IPS-NIHi11 (cell line): ENCODE data around the gene PLEKHH3.
"Not testable (repeated sequence)": the region's sequence is repeated elsewhere in the genome, so short reads cannot be mapped to it uniquely, and the experiment has no call there.

Source experiments
- DNase-seq: peaks from one replicate; pipeline ENCODE4 v3.0.0; 2012; ENCODE audit warnings: mixed read lengths, low spot score

PLEKHH3 gene

DNA sequence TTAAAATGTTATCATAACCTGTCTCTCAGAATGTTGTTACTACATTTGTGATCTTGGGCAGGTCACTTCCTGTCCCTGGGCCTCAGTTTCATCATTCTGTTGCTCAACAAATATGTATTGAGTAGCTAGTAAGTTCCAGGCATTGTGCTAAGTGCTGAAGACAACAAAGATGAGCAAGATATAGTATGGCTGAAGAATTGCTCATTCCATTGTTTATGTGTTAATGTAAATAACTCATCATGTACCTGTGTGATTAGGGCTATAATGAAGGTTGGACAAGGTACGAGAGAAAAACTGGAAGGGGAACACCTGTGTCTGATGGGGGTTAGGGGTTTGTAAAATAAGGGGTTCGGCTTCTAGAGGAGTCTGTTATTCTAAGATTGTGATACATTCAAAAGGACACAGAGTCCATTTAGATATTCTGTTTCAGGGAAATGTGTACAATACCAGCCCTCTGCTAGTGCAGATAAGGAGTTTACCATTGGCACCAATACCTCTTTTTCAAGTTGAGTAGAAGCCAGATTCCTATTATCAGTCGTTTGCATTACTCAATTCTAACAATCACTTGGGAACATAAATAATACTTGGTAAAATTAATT lies 47.3 kb downstream of the PLEKHH3 start:
- no peak for DNase-seq

DNA sequence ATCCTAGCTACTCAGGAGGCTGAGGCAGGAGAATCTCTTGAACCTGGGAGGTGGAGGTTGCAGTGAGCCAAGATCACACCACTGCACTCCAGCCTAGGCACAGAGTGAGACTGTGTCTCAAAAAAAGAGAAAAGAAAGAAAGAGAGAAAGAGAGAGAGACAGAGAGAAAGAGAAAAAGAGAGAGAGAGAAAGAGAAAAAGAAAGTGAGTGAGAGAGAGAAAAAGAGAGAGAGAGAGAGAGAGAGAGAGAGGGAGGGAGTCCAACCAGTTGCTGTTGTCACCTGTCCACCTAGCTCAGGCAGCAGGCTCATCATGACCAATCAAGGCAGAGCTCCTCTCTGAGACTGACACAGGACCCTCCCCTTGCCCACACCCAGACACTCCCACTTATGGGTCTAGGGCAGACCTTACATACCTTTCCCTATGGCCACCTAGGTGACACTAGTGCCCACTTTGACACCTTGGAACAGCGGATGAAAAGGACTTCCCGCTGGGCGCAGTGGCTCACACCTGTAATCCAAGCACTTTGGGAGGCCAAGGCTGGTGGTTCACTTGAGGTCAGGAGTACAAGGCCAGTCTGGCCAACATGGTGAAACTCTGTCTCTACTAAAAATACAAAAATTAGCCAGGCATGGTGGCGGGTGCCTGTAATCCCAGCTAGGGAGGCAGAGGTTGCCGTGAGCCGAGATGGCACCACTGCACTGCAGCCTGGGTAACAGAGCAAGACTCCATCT lies 49.6 kb downstream of the PLEKHH3 start:
- DNase-seq = peak; percentile 65

- DNase-seq = no peak
Observed at GRCh38 chr17:42623732-42624596, 52.8 kb downstream of the PLEKHH3 start.

GRCh38 chr17:42623271-42623670 lies 53.5 kb downstream of the PLEKHH3 start:
- DNase-seq = no peak

- not testable (repeated sequence) for DNase-seq
Observed at GRCh38 chr17:42621987-42622386, 54.8 kb downstream of the PLEKHH3 start.

- peak; percentile 77 for DNase-seq
Observed at GRCh38 chr17:42618442-42619150, 58.2 kb downstream of the PLEKHH3 start.

DNA sequence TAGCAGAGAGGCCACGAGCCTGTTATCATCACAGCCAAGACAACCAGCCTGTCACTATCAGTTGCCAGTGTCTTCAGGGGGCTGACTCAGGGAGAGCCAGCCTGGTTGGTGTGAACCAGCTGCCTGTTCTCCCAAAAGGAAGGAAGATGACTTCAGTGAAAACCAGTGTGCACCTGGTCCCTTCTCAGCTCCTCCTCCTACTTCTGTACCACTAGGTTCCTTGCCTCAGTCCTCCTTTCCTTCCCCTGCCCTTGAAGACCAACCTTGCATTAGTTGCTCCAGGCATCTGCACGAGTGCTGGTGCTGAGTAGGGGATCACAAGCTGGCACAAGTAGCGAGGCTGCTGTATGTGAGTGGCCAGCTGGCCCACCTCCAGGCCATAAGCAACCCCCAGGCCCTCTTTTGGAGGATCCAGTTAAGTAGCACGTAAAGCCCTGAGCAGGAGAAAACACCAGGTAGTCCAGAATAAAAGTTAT lies 58.8 kb downstream of the PLEKHH3 start:
- no peak for DNase-seq
